Measurements from ENCODE around the gene TRIM47. TPM values are rescaled to one million over a fixed set of nuclear protein-coding genes. Genes with fewer than 3 reads are reported as not detected.
A peak's percentile ranks its signal among the peaks of the same experiment; 100 is the strongest.
"Not testable (repeated sequence)": the region's sequence is repeated elsewhere in the genome, so short reads cannot be mapped to it uniquely, and the experiment has no call there.

Gene TRIM47
- total RNA-seq, 1 experiment from 2014 or later: 15.2 TPM

- DNase-seq (ENCODE audit: low read depth): peak; percentile 63
Measured at GRCh38 chr17:75869282-75870141, 8.9 kb downstream of the TRIM47 start.

GRCh38 chr17:75868730-75869281 lies 9.6 kb downstream of the TRIM47 start:
- not testable (repeated sequence) for DNase-seq (ENCODE audit: low read depth)

- not testable (repeated sequence) for DNase-seq (ENCODE audit: low read depth)
Measured at GRCh38 chr17:75865404-75866188, 12.8 kb downstream of the TRIM47 start.

- not testable (repeated sequence) for DNase-seq (ENCODE audit: low read depth)
Measured at GRCh38 chr17:75864887-75865286, 13.5 kb downstream of the TRIM47 start.

GRCh38 chr17:75864448-75864871 lies 13.9 kb downstream of the TRIM47 start:
- DNase-seq (ENCODE audit: low read depth): peak; percentile 68

- no peak for DNase-seq (ENCODE audit: low read depth)
Measured at GRCh38 chr17:75861927-75862317, 16.5 kb downstream of the TRIM47 start.

- not testable (repeated sequence) for DNase-seq (ENCODE audit: low read depth)
Measured at GRCh38 chr17:75859358-75859757, 19.0 kb downstream of the TRIM47 start.

GRCh38 chr17:75856062-75856756 lies 22.2 kb downstream of the TRIM47 start:
- DNase-seq (ENCODE audit: low read depth): no peak

- peak; percentile 100 for DNase-seq (ENCODE audit: low read depth)
Measured at GRCh38 chr17:75855310-75856061, 22.9 kb downstream of the TRIM47 start, which contains the start of gene WBP2. Gene WBP2 (minus strand): TSS chr17:75855335. CDS start chr17:75855297, 38 bp downstream.

GRCh38 chr17:75854881-75855309 lies 23.5 kb downstream of the TRIM47 start:
- DNase-seq (ENCODE audit: low read depth): no peak

GRCh38 chr17:75854101-75854748 lies 24.2 kb downstream of the TRIM47 start:
- DNase-seq (ENCODE audit: low read depth): peak; percentile 84

GRCh38 chr17:75853433-75853832 lies 24.9 kb downstream of the TRIM47 start:
- peak; percentile 85 for DNase-seq (ENCODE audit: low read depth)

GRCh38 chr17:75851693-75851991 lies 26.7 kb downstream of the TRIM47 start:
- DNase-seq (ENCODE audit: low read depth): not testable (repeated sequence)

GRCh38 chr17:75850928-75851692 lies 27.3 kb downstream of the TRIM47 start:
- DNase-seq (ENCODE audit: low read depth): peak; percentile 7

- DNase-seq (ENCODE audit: low read depth): no peak
Measured at GRCh38 chr17:75849724-75850123, 28.7 kb downstream of the TRIM47 start.

- DNase-seq (ENCODE audit: low read depth): no peak
Measured at GRCh38 chr17:75849279-75849646, 29.1 kb downstream of the TRIM47 start.

- peak; percentile 65 for DNase-seq (ENCODE audit: low read depth)
Measured at GRCh38 chr17:75848523-75849278, 29.7 kb downstream of the TRIM47 start.

GRCh38 chr17:75847614-75848522 lies 30.5 kb downstream of the TRIM47 start:
- DNase-seq (ENCODE audit: low read depth): peak; percentile 2
